ENCODE results near the gene COL20A1. TPM values are rescaled to one million over a fixed set of nuclear protein-coding genes. Genes with fewer than 3 reads are reported as not detected.

Gene COL20A1
- total RNA-seq, 2 donors from 2014 or later, result not detected

DNA sequence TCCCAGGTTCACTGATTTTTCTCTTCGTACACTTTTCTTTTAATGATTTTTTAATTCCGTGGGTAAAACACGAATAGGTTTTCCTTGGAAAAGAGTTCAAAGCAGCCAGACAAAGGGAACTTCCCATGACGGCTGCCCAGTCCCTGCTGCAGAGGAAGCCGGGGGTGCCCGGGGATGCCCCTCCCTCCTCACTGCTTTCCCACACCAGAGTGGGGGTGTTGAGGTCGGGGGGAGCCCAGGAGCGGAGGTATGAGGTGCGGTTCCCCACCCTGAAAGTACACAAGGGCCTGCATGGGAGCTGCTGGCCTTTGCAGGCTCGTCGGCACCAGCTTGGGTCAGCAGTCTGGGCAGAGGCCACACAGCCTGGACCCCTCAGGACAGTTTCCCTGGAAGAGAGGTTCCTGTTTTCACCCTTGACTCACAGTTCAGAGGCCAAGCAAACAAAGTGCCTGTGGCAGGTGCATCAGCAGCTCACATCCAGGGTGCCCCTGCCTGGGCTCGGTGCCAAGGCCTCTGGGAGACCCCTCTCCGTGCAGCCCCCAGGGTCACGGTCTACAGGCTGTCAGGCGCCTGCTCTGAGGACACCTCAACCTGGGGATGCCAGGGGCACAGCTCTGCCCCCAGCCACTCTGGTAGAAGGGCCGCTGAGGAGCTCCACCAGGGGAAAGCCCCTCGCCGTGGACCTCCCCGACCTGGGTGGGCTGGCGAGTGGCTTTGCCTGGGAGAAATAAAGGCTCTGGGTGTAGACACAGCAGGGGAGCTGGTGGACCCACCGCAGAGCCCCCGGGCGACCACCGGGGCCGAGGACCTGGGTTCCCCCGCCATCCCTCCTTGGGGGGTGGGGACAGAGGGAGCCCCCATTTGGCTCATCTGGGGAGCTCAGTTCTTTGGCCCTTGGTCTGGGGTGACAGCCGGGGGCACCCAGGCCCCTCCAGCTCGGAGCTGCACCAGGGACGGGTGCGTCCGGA, 83.6 kb downstream of the COL20A1 start:
- no peak for DNase-seq
- 25 to 34% methylated on average over 10 to 30 of the region's 31 CpGs for WGBS, 2 donors
- Histone ChIP-seq H3K27ac (no peak overlapping the region), H3K27me3 (peaks cover 0 to 4% of the 10 kb centered on the region in 2 donors), H3K36me3 (replicated peaks in 1 of 2; ENCODE audit: insufficient read depth in 1 of 2, low read depth in 2 of 2) (no peaks in the 10 kb centered on the region), H3K4me3 (no peak overlapping the region), H3K4me1 (no peaks in the 10 kb centered on the region), H3K9me3 (no peaks in the 10 kb centered on the region)
- ATAC-seq, result no peak
- intact Hi-C loops (cut with DNase I), result no loop called here
- TF ChIP-seq, protein P1, sequence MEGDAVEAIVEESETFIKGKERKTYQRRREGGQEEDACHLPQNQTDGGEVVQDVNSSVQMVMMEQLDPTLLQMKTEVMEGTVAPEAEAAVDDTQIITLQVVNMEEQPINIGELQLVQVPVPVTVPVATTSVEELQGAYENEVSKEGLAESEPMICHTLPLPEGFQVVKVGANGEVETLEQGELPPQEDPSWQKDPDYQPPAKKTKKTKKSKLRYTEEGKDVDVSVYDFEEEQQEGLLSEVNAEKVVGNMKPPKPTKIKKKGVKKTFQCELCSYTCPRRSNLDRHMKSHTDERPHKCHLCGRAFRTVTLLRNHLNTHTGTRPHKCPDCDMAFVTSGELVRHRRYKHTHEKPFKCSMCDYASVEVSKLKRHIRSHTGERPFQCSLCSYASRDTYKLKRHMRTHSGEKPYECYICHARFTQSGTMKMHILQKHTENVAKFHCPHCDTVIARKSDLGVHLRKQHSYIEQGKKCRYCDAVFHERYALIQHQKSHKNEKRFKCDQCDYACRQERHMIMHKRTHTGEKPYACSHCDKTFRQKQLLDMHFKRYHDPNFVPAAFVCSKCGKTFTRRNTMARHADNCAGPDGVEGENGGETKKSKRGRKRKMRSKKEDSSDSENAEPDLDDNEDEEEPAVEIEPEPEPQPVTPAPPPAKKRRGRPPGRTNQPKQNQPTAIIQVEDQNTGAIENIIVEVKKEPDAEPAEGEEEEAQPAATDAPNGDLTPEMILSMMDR (IDR thresholded peaks at IDR 0.05), result no peak
- TF ChIP-seq POLR2A (IDR thresholded peaks at IDR 0.05), result no peak

DNA sequence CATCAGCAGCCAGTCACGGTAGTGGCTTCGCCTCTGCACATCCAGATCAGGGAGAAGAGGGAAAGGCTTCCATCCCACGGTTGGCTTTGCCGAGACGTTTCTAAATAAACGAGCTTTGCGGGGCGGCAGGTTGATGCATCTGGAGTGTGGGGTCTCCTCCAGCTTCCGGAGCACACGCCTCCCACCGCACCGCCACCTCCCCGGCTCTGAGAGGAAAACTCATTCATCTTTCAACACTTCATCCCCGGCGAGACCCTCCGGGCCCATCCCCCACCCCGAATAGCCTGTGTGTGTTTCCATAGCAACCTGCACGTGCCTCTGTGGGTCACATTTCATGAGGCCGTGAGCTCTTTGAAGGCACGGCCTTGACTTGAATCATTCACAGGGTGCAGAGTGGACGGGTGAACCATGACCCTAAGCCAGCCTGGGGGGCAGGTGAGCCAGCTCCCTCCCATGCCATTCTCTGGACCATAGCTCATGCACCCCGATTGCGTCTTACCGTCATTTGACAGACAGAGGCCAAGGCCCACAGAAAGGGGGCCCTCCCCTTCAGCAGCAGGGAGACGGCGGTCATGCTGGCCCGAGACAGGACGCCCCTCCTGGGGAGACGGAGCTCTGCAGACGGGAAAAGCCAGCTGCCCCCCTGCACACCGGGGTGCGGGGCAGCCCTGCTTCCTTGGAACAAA, 84.4 kb downstream of the COL20A1 start:
- DNase-seq (no peak), ATAC-seq (no peak)
- TF ChIP-seq POLR2A (IDR thresholded peaks at IDR 0.05), result no peak
- TF ChIP-seq, protein P1 (IDR thresholded peaks at IDR 0.05), result no peak
- no peak overlapping the region for H3K4me3 ChIP-seq
- no peaks in the 10 kb centered on the region for H3K36me3 ChIP-seq (replicated peaks in 1 of 2; ENCODE audit: insufficient read depth in 1 of 2, low read depth in 2 of 2)
- H3K9me3 ChIP-seq, result no peaks in the 10 kb centered on the region
- intact Hi-C loops (cut with DNase I), result no loop called here
- no peaks in the 10 kb centered on the region for H3K4me1 ChIP-seq
- WGBS, 2 donors, result 5 to 15% methylated on average over 11 to 32 of the region's 32 CpGs
- no peak overlapping the region for H3K27ac ChIP-seq
- peaks cover 0 to 6% of the 10 kb centered on the region in 2 donors for H3K27me3 ChIP-seq

DNA sequence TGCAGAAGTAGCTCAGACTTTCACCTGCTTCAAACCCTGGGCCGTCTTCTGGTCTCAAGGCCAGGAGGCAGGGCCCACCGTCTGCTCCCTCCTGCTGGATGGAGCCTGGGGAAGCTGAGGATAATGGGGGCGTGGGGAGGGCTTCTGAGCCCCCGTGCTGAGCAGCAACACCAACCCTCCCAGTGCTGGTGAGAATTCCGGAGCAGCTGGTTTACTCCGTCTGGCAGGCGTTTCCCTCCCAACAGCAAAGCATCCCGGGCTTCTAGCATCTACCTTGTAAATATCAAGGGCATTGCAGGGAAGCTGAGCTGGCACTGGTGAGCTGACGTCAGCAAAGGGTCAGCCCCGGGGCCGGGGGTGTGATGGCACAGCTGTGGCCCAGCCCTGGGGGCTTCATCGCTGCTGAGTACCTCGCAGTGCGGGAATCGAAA, 85.0 kb downstream of the COL20A1 start:
- no peak overlapping the region for H3K4me3 ChIP-seq
- TF ChIP-seq, protein P1 (IDR thresholded peaks at IDR 0.05), result no peak
- TF ChIP-seq POLR2A (IDR thresholded peaks at IDR 0.05), result no peak
- WGBS, 2 donors, result 28 to 36% methylated on average over 9 to 15 of the region's 15 CpGs
- intact Hi-C loops (cut with DNase I), result no loop called here
- DNase-seq (no peak), ATAC-seq (no peak)
- peaks cover 0 to 10% of the 10 kb centered on the region in 2 donors for H3K27me3 ChIP-seq
- H3K4me1 ChIP-seq, result no peaks in the 10 kb centered on the region
- H3K27ac ChIP-seq, result no peak overlapping the region
- H3K36me3 ChIP-seq (replicated peaks in 1 of 2; ENCODE audit: insufficient read depth in 1 of 2, low read depth in 2 of 2), result no peaks in the 10 kb centered on the region
- no peaks in the 10 kb centered on the region for H3K9me3 ChIP-seq

DNA sequence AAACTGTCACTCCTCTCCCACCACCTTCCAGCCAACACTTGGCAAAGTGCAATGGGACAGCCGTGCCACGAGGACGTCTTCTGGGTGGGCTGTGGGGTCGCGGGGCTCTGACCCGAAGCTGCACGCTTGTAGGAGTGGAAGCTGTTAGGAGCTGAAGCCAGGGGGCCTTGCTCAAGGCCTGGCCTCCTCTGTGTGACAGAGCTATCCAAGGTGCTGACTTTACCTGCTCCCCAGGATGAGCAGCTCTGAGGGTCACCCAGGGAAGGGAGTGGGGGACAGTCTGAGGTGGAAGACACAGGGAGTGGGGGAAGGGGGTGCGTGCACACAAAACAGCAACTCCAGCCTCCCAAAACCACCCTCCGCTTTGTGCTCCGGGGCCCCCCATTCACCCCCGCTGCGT, 85.6 kb downstream of the COL20A1 start:
- DNase-seq (no peak), ATAC-seq (no peak)
- no peaks in the 10 kb centered on the region for H3K9me3 ChIP-seq
- no peak overlapping the region for H3K4me3 ChIP-seq
- no peak for TF ChIP-seq POLR2A (IDR thresholded peaks at IDR 0.05)
- TF ChIP-seq, protein P1 (IDR thresholded peaks at IDR 0.05), result no peak
- intact Hi-C loops (cut with DNase I), result no loop called here
- peaks cover 0 to 10% of the 10 kb centered on the region in 2 donors for H3K27me3 ChIP-seq
- no peak overlapping the region for H3K27ac ChIP-seq
- no peaks in the 10 kb centered on the region for H3K4me1 ChIP-seq
- 46% methylated on average over 12 of the region's 12 CpGs for WGBS, 2 donors
- no peaks in the 10 kb centered on the region for H3K36me3 ChIP-seq (replicated peaks in 1 of 2; ENCODE audit: insufficient read depth in 1 of 2, low read depth in 2 of 2)
